K562 (cell line): ENCODE measurements around the gene GHRL. TPM values are rescaled to one million over a fixed set of nuclear protein-coding genes. Genes with fewer than 3 reads are reported as not detected.

Experiments
- ATAC-seq: fragments of 200-7000 bp; cut with Tn5 transposase; 3 replicates; pipeline ENCODE4 v1.9.1; 2020; ENCODE audit warnings: moderate library complexity
- BruUV-seq: library from RNA; stranded (reverse); fragments of 400-500 nt; replicated peaks from 2 replicates; lab custom pipeline; 2021; lab: Mats Ljungman, UMichigan
- CTCF ChIA-PET: fragments of 300-600 bp; formaldehyde crosslinking; extraction: SDS; loops from one replicate; lab custom pipeline; 2021; ENCODE audit warnings: low intra/inter-chr PET ratio; lab: Yijun Ruan, JAX
- POLR2A ChIA-PET: fragments of 300-600, 350-650 bp; sonication (Branson Sonifier 250); formaldehyde crosslinking; extraction: SDS; loops from one replicate; lab custom pipeline; 2021; ENCODE audit warnings: antibody characterized with exemption, inconsistent platforms; lab: Yijun Ruan, JAX
- DNase-seq, 4 experiments: peaks; one replicate each; pipeline versions ENCODE4 v3.0.0 to v3.0.0-alpha.2; 2011 to 2018; ENCODE audit warnings: low spot score in 3 of 4, mixed read lengths in 3 of 4; ENCODE audit errors: extremely low read depth in 1 of 4
- FAIRE-seq: peaks from 2 replicates; lab custom pipeline; 2011; peaks lifted over from hg19 to GRCh38; lab: Jason Lieb, UNC
- H2AFZ ChIP-seq: 2 replicates; pipeline ENCODE4 v1.6.0; 2011; ENCODE audit warnings: low read depth, low read length, control low read depth, inconsistent platforms
- H3K27ac ChIP-seq: fragments of 200-600 bp; 3 replicates; pipeline ENCODE4 v1.8.0; 2011; ENCODE audit warnings: low read depth, mild to moderate bottlenecking, control low read depth, inconsistent platforms, low read length, moderate library complexity, mixed read lengths; ENCODE audit errors: extremely low read depth
- H3K27me3 ChIP-seq, 2 experiments: fragments of 300-600 bp in 1 of 2; 2 replicates in 1 of 2; 3 replicates in 1 of 2; pipeline versions ENCODE4 v1.6.0 to v1.8.0; 2011; ENCODE audit warnings: inconsistent platforms in 2 of 2, low read length in 2 of 2, mild to moderate bottlenecking in 1 of 2, mixed read lengths in 1 of 2, moderate library complexity in 1 of 2; ENCODE audit not compliant: control insufficient read depth in 2 of 2, insufficient read depth in 2 of 2
- H3K36me3 ChIP-seq: fragments of 300-600 bp; 3 replicates; pipeline ENCODE4 v1.8.0; 2011; ENCODE audit warnings: mild to moderate bottlenecking, low read length, inconsistent platforms; ENCODE audit not compliant: control insufficient read depth, insufficient read depth
- H3K4me1 ChIP-seq, 2 experiments: fragments of 200-600 bp in 1 of 2; replicated peaks in 1 of 2; 2 replicates in 1 of 2; 3 replicates in 1 of 2; pipeline versions ENCODE4 v1.5.1 to v1.8.0; 2011; ENCODE audit warnings: inconsistent platforms in 2 of 2, low read length in 2 of 2, mild to moderate bottlenecking in 1 of 2, mixed read lengths in 1 of 2, moderate library complexity in 1 of 2; ENCODE audit not compliant: control insufficient read depth in 2 of 2, insufficient read depth in 2 of 2
- H3K4me2 ChIP-seq: 2 replicates; pipeline ENCODE4 v1.6.1; 2011; ENCODE audit warnings: low read length, control low read depth, inconsistent platforms, mixed read lengths; ENCODE audit not compliant: insufficient read depth
- H3K4me3 ChIP-seq: fragments of 200-600 bp; sonication (generic), shearing (Covaris generic); 2 replicates; pipeline ENCODE4 v1.5.1; 2016; ENCODE audit warnings: control low read depth, inconsistent platforms
- H3K79me2 ChIP-seq: fragments of 200-600 bp; 3 replicates; pipeline ENCODE4 v1.8.0; 2011; ENCODE audit warnings: low read length, inconsistent platforms; ENCODE audit not compliant: control insufficient read depth, insufficient read depth
- H3K9ac ChIP-seq, 2 experiments: 2 replicates each; pipeline versions ENCODE4 v1.6.0 to v1.6.1; 2011; ENCODE audit warnings: low read depth in 2 of 2, low read length in 2 of 2, control low read depth in 1 of 2, inconsistent platforms in 1 of 2, mild to moderate bottlenecking in 1 of 2, mixed read lengths in 1 of 2; ENCODE audit not compliant: insufficient read depth in 1 of 2
- H3K9me1 ChIP-seq: one replicate; pipeline ENCODE4 v1.6.0; 2011; ENCODE audit warnings: inconsistent platforms, mild to moderate bottlenecking, low read length, moderate library complexity; ENCODE audit not compliant: control insufficient read depth, insufficient read depth
- H3K9me3 ChIP-seq: replicated peaks from 2 replicates; pipeline ENCODE4 v1.5.1; 2011; ENCODE audit warnings: low read depth, low read length, inconsistent platforms; ENCODE audit not compliant: control insufficient read depth, insufficient read depth
- H4K20me1 ChIP-seq: replicated peaks from 2 replicates; pipeline ENCODE4 v1.6.1; 2011; ENCODE audit warnings: low read length, inconsistent platforms, mixed read lengths; ENCODE audit not compliant: control insufficient read depth, insufficient read depth
- CGGBP1 ChIP-seq: fragments of 250-450 bp; sonication (Bioruptor Pico); IDR thresholded peaks from 2 replicates; pipeline ENCODE4 v1.9.0; 2021; ENCODE audit warnings: mild to moderate bottlenecking
- CREBBP ChIP-seq: IDR thresholded peaks from one replicate; pipeline ENCODE4 v1.6.1; 2012; ENCODE audit warnings: low read depth, mild to moderate bottlenecking, control low read depth, inconsistent platforms, low read length
- HMGN3 ChIP-seq: IDR thresholded peaks from 2 replicates; pipeline ENCODE4 v1.6.1; 2011; ENCODE audit warnings: borderline replicate concordance, low read depth, mild to moderate bottlenecking, mixed read lengths, low read length; ENCODE audit not compliant: insufficient read length; ENCODE audit errors: extremely low read depth
- PHF21A ChIP-seq: fragments of 450-650 bp; IDR thresholded peaks from 2 replicates; pipeline ENCODE4 v1.6.1; 2017; ENCODE audit warnings: low read depth, borderline replicate concordance
- RAD21 ChIP-seq, 2 experiments: fragments of 250-450 bp in 1 of 2; fragments of 450-650 bp in 1 of 2; sonication (Bioruptor Pico) in 1 of 2; formaldehyde crosslinking in 1 of 2; IDR thresholded peaks in 1 of 2; conservative IDR thresholded peaks in 1 of 2; 2 replicates each; pipeline versions ENCODE4 v1.4.0 to v1.8.0; 2020 to 2022; ENCODE audit warnings: mild to moderate bottlenecking in 2 of 2, moderate library complexity in 1 of 2
- TRIM25 ChIP-seq: fragments of 450-650 bp; IDR thresholded peaks from 2 replicates; pipeline ENCODE4 v1.7.0; 2016; ENCODE audit warnings: borderline replicate concordance
- ZNF124 ChIP-seq: sonication (generic); formaldehyde crosslinking; IDR thresholded peaks from 2 replicates; pipeline ENCODE4 v1.8.1; 2022; ENCODE audit warnings: missing genetic modification reagents
- WGBS: fragments of 100-300 bp; shearing (Covaris generic); methylation state at CpG from one replicate; pipeline ENCODE4 v1.1.6; 2016; ENCODE audit warnings: low coverage, mixed read lengths; ENCODE audit not compliant: insufficient coverage; ENCODE audit errors: missing lambda C conversion rate; 5-methylcytosine and 5-hydroxymethylcytosine counted together
- in situ Hi-C: fragments of 300-500 bp; cut with MboI; formaldehyde crosslinking; loops from 4 replicates; pipeline ENCODE4 v1.15.0; 2018; ENCODE audit warnings: inconsistent platforms, mixed read lengths
- intact Hi-C: fragments of 100-400 bp; cut with micrococcal nuclease; formaldehyde crosslinking; loops from 2 replicates; pipeline ENCODE4 v1.14.2; 2022
- polyA plus RNA-seq, 8 experiments: library from polyadenylated mRNA; depleted of rRNA in 4 of 8; stranded (reverse) in 5 of 8; unstranded in 3 of 8; fragments of >200 nt; fragmentation: Nextera tagmentation in 2 of 8; fragmentation: Illumina TruSeq in 1 of 8; extraction: Ambion mirVana in 2 of 8; extraction: Trizol in 1 of 8; gene quantifications; 2 replicates each; pipeline versions ENCODE4 v1.2.1 to v1.2.3, GENCODE V29; 2011 to 2014; ENCODE audit warnings: inconsistent platforms in 1 of 8, missing spikeins in 1 of 8
- total RNA-seq, 7 experiments: library from RNA; depleted of rRNA in 6 of 7; stranded (reverse); fragments of >200 nt in 6 of 7; fragmentation: Illumina TruSeq in 2 of 7; extraction: Trizol in 2 of 7; gene quantifications; 2 replicates each; pipeline versions ENCODE4 v1.2.1 to v1.2.3, GENCODE V29; 2011 to 2021; ENCODE audit warnings: low replicate concordance in 1 of 7
- TF ChIP-seq, protein P1 (sequence below): sonication (generic); formaldehyde crosslinking; IDR thresholded peaks from 2 replicates; pipeline ENCODE4 v1.8.1; 2022; ENCODE audit warnings: missing genetic modification reagents
- TF ChIP-seq, protein P2 (sequence below), 2 experiments: fragments of 450-650 bp; formaldehyde crosslinking in 1 of 2; IDR thresholded peaks; 2 replicates each; pipeline versions ENCODE4 v1.4.0 to v1.6.1; 2014 to 2020; ENCODE audit warnings: mild to moderate bottlenecking in 2 of 2, borderline replicate concordance in 1 of 2, low read depth in 1 of 2

The GHRL gene
- total and polyA plus RNA-seq, 9 of the 15 experiments (the other 6 are each of a cell fraction or from before 2014, with no cell fraction given) = 0.08 to 0.29 (median 0.15) TPM; not detected in 5

- Histone ChIP-seq H3K4me3 (no peak overlapping the region), H3K27me3 (no peaks in the 10 kb centered on the region), H3K79me2 (peaks cover 3% of the 10 kb centered on the region; the same call in 1 of the 3 replicates), H3K27ac (no peak overlapping the region), H4K20me1 (no peaks in the 10 kb centered on the region; the same call in none of the 2 replicates), H3K9me3 (no peaks in the 10 kb centered on the region), H2AFZ (no peak overlapping the region), H3K9me1 (no peaks in the 10 kb centered on the region), H3K36me3 (peaks cover 70% of the 10 kb centered on the region), H3K4me1 (peaks cover 0 to 2% of the 10 kb centered on the region in 2 experiments; a peak in 1 of 5 replicates), H3K9ac (no peak overlapping the region), H3K4me2 (no peak overlapping the region)
- ATAC-seq (peak; percentile 20; the same call in 1 of the 3 replicates), FAIRE-seq (no peak), DNase-seq (no peak)
- no TSS peak for BruUV-seq
- in situ Hi-C loops (no loop called here), intact Hi-C loops (no loop called here)
- WGBS = 63% methylated on average over 2 of the region's 2 CpGs
- ChIA-PET POLR2A (interaction anchor here (0.8 to 1.5 kb wide), 4 partner anchors 9 to 196 kb away, joined by 3 to 8 read pairs (median 4); no protein-coding TSS in a partner anchor), CTCF (no interaction called here)
- TF ChIP-seq HMGN3 = no peak
- no peak for TF ChIP-seq TRIM25
- no peak for TF ChIP-seq PHF21A
- TF ChIP-seq, protein P1, sequence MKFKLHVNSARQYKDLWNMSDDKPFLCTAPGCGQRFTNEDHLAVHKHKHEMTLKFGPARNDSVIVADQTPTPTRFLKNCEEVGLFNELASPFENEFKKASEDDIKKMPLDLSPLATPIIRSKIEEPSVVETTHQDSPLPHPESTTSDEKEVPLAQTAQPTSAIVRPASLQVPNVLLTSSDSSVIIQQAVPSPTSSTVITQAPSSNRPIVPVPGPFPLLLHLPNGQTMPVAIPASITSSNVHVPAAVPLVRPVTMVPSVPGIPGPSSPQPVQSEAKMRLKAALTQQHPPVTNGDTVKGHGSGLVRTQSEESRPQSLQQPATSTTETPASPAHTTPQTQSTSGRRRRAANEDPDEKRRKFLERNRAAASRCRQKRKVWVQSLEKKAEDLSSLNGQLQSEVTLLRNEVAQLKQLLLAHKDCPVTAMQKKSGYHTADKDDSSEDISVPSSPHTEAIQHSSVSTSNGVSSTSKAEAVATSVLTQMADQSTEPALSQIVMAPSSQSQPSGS (CRISPR knock-in tag) = no peak
- TF ChIP-seq CGGBP1 (CRISPR knock-in tag) = no peak
- TF ChIP-seq ZNF124 (CRISPR knock-in tag) = no peak
- peak in 1 of 2 experiments; percentile 51; a peak in 2 of 4 replicates for TF ChIP-seq RAD21 (CRISPR knock-in tag; conservative IDR thresholded peaks at IDR 0.05 in 1 of 2, IDR thresholded peaks at IDR 0.05 in 1 of 2)
- TF ChIP-seq CREBBP = no peak
- TF ChIP-seq, protein P2, sequence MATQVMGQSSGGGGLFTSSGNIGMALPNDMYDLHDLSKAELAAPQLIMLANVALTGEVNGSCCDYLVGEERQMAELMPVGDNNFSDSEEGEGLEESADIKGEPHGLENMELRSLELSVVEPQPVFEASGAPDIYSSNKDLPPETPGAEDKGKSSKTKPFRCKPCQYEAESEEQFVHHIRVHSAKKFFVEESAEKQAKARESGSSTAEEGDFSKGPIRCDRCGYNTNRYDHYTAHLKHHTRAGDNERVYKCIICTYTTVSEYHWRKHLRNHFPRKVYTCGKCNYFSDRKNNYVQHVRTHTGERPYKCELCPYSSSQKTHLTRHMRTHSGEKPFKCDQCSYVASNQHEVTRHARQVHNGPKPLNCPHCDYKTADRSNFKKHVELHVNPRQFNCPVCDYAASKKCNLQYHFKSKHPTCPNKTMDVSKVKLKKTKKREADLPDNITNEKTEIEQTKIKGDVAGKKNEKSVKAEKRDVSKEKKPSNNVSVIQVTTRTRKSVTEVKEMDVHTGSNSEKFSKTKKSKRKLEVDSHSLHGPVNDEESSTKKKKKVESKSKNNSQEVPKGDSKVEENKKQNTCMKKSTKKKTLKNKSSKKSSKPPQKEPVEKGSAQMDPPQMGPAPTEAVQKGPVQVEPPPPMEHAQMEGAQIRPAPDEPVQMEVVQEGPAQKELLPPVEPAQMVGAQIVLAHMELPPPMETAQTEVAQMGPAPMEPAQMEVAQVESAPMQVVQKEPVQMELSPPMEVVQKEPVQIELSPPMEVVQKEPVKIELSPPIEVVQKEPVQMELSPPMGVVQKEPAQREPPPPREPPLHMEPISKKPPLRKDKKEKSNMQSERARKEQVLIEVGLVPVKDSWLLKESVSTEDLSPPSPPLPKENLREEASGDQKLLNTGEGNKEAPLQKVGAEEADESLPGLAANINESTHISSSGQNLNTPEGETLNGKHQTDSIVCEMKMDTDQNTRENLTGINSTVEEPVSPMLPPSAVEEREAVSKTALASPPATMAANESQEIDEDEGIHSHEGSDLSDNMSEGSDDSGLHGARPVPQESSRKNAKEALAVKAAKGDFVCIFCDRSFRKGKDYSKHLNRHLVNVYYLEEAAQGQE (IDR thresholded peaks at IDR 0.05; ENCODE audit: borderline replicate concordance) = peak; percentile 10; the same call in 1 of the 2 replicates
- TF ChIP-seq, protein P2 (CRISPR knock-in tag; IDR thresholded peaks at IDR 0.05; ENCODE audit: low read depth) = no peak
These were observed 6.4 kb upstream of the GHRL start for GRCh38 chr3:10299175-10299574.
